Adipocyte (in vitro differentiated cells): ENCODE data around the gene SLC9A7.

ENCODE experiments used
- DNase-seq: peaks from one replicate; pipeline ENCODE4 v3.0.0-alpha.2; 2015; ENCODE audit warnings: low read depth
- H3K27me3 ChIP-seq: replicated peaks from 2 replicates; pipeline ENCODE4 v1.7.0; 2013; ENCODE audit warnings: mild to moderate bottlenecking, low read length, moderate library complexity; ENCODE audit not compliant: control insufficient read depth, insufficient read depth
- H3K36me3 ChIP-seq: 2 replicates; pipeline ENCODE4 v1.7.0; 2013; ENCODE audit warnings: low read length, mild to moderate bottlenecking, moderate library complexity; ENCODE audit not compliant: control insufficient read depth, insufficient read depth, severe bottlenecking
- H3K4me1 ChIP-seq: 2 replicates; pipeline ENCODE4 v1.7.0; 2013; ENCODE audit warnings: mild to moderate bottlenecking, low read length, moderate library complexity; ENCODE audit not compliant: control insufficient read depth, insufficient read depth
- H3K4me3 ChIP-seq: 2 replicates; pipeline ENCODE4 v1.7.0; 2013; ENCODE audit warnings: mild to moderate bottlenecking, low read length, moderate library complexity
- H3K9ac ChIP-seq: 2 replicates; pipeline ENCODE4 v1.7.0; 2013; ENCODE audit warnings: mild to moderate bottlenecking, low read length, moderate library complexity
- H3K9me3 ChIP-seq: 2 replicates; pipeline ENCODE4 v1.7.0; 2013; ENCODE audit warnings: mild to moderate bottlenecking, low read length, moderate library complexity; ENCODE audit not compliant: control insufficient read depth

SLC9A7 gene

GRCh38 chrX:46595084-46595483, 163.8 kb downstream of the SLC9A7 start:
- Histone ChIP-seq H3K9me3 (peaks cover 8% of the 10 kb centered on the region), H3K27me3 (peaks cover 4% of the 10 kb centered on the region), H3K9ac (no peak overlapping the region), H3K36me3 (no peaks in the 10 kb centered on the region), H3K4me3 (no peak overlapping the region), H3K4me1 (no peaks in the 10 kb centered on the region)
- DNase-seq, result no peak

GRCh38 chrX:46589977-46590723, 168.8 kb downstream of the SLC9A7 start:
- no peak overlapping the region for H3K4me3 ChIP-seq
- H3K9me3 ChIP-seq, result peaks cover 8% of the 10 kb centered on the region
- H3K4me1 ChIP-seq, result peaks cover 24% of the 10 kb centered on the region
- no peak overlapping the region for H3K9ac ChIP-seq
- no peaks in the 10 kb centered on the region for H3K36me3 ChIP-seq
- H3K27me3 ChIP-seq, result peaks cover 4% of the 10 kb centered on the region
- DNase-seq, result peak; percentile 66

GRCh38 chrX:46588263-46588662, 170.7 kb downstream of the SLC9A7 start:
- peak; percentile 65 for DNase-seq
- H3K4me3 ChIP-seq, result peak overlapping the region; percentile 54
- peak overlapping the region; percentile 41 for H3K9ac ChIP-seq
- peaks cover 27% of the 10 kb centered on the region for H3K4me1 ChIP-seq
- H3K9me3 ChIP-seq, result peaks cover 3% of the 10 kb centered on the region
- H3K36me3 ChIP-seq, result no peaks in the 10 kb centered on the region
- peaks cover 3% of the 10 kb centered on the region for H3K27me3 ChIP-seq

- no peaks in the 10 kb centered on the region for H3K9me3 ChIP-seq
- no peaks in the 10 kb centered on the region for H3K36me3 ChIP-seq
- H3K27me3 ChIP-seq, result peaks cover 3% of the 10 kb centered on the region
- peak overlapping the region; percentile 54 for H3K4me3 ChIP-seq
- H3K9ac ChIP-seq, result peak overlapping the region; percentile 41
- H3K4me1 ChIP-seq, result peaks cover 30% of the 10 kb centered on the region
- DNase-seq, result peak; percentile 31
Measured at GRCh38 chrX:46587753-46588171, 171.2 kb downstream of the SLC9A7 start.

- H3K9me3 ChIP-seq, result no peaks in the 10 kb centered on the region
- H3K27me3 ChIP-seq, result peaks cover 3% of the 10 kb centered on the region
- no peak overlapping the region for H3K9ac ChIP-seq
Measured at GRCh38 chrX:46587158-46587557, 171.8 kb downstream of the SLC9A7 start.

GRCh38 chrX:46584736-46585135, 174.2 kb downstream of the SLC9A7 start:
- no peaks in the 10 kb centered on the region for H3K9me3 ChIP-seq
- peaks cover 3% of the 10 kb centered on the region for H3K27me3 ChIP-seq
- DNase-seq, result peak; percentile 30
- no peaks in the 10 kb centered on the region for H3K36me3 ChIP-seq
- no peak overlapping the region for H3K4me3 ChIP-seq
- H3K4me1 ChIP-seq, result peaks cover 38% of the 10 kb centered on the region
- no peak overlapping the region for H3K9ac ChIP-seq

More at GRCh38 chrX:46587158-46587557, 171.8 kb downstream of the SLC9A7 start:
- H3K4me3 ChIP-seq, result peak overlapping the region; percentile 54
- peak; percentile 63 for DNase-seq
- H3K36me3 ChIP-seq, result no peaks in the 10 kb centered on the region
- H3K4me1 ChIP-seq, result peaks cover 36% of the 10 kb centered on the region

- peaks cover 2% of the 10 kb centered on the region for H3K27me3 ChIP-seq
- DNase-seq, result peak; percentile 77
- H3K36me3 ChIP-seq, result no peaks in the 10 kb centered on the region
- no peak overlapping the region for H3K4me3 ChIP-seq
- peaks cover 27% of the 10 kb centered on the region for H3K4me1 ChIP-seq
- no peaks in the 10 kb centered on the region for H3K9me3 ChIP-seq
- peak overlapping the region; percentile 43 for H3K9ac ChIP-seq
Measured at GRCh38 chrX:46582966-46583365, 176.0 kb downstream of the SLC9A7 start.

GRCh38 chrX:46582325-46582724, 176.6 kb downstream of the SLC9A7 start:
- Histone ChIP-seq H3K9ac (peak overlapping the region; percentile 43), H3K4me3 (no peak overlapping the region), H3K4me1 (peaks cover 23% of the 10 kb centered on the region), H3K36me3 (no peaks in the 10 kb centered on the region), H3K9me3 (no peaks in the 10 kb centered on the region), H3K27me3 (no peaks in the 10 kb centered on the region)
- DNase-seq, result peak; percentile 48

- Histone ChIP-seq H3K36me3 (no peaks in the 10 kb centered on the region), H3K9ac (no peak overlapping the region), H3K4me1 (peaks cover 29% of the 10 kb centered on the region), H3K4me3 (no peak overlapping the region), H3K27me3 (no peaks in the 10 kb centered on the region), H3K9me3 (no peaks in the 10 kb centered on the region)
- no peak for DNase-seq
Measured at GRCh38 chrX:46580613-46581012, 178.3 kb downstream of the SLC9A7 start.

- Histone ChIP-seq H3K9me3 (no peaks in the 10 kb centered on the region), H3K27me3 (no peaks in the 10 kb centered on the region), H3K4me3 (no peak overlapping the region), H3K9ac (no peak overlapping the region), H3K4me1 (peaks cover 29% of the 10 kb centered on the region), H3K36me3 (no peaks in the 10 kb centered on the region)
- DNase-seq, result no peak
Measured at GRCh38 chrX:46579250-46579649, 179.7 kb downstream of the SLC9A7 start.

- Histone ChIP-seq H3K4me3 (peak overlapping the region; percentile 68), H3K36me3 (no peaks in the 10 kb centered on the region), H3K27me3 (no peaks in the 10 kb centered on the region), H3K9me3 (no peaks in the 10 kb centered on the region), H3K9ac (peak overlapping the region; percentile 8), H3K4me1 (peaks cover 20% of the 10 kb centered on the region)
- peak; percentile 21 for DNase-seq
Measured at GRCh38 chrX:46577221-46578005, 181.5 kb downstream of the SLC9A7 start.
